H1 (cell line): Measurements from ENCODE around the gene NIM1K. TPM values are rescaled to one million over a fixed set of nuclear protein-coding genes. Genes with fewer than 3 reads are reported as not detected.

Source experiments
- ATF2 ChIP-seq: IDR thresholded peaks from 2 replicates; pipeline ENCODE4 v1.6.1; 2012; ENCODE audit warnings: low read length, inconsistent platforms
- BCL11A ChIP-seq, 2 experiments: IDR thresholded peaks; one replicate each; pipeline ENCODE4 v1.6.1; 2011; ENCODE audit warnings: low read depth in 2 of 2, low read length in 2 of 2, mild to moderate bottlenecking in 2 of 2
- CBX8 ChIP-seq: fragments of 300-800, 300-1000 bp; sonication (generic); IDR thresholded peaks from 2 replicates; pipeline ENCODE4 v1.7.1; 2016; ENCODE audit warnings: low read depth, low read length, borderline replicate concordance
- CHD7 ChIP-seq: fragments of 300-600 bp; sonication (generic); IDR thresholded peaks from 2 replicates; pipeline ENCODE4 v1.7.1; 2012; ENCODE audit warnings: low read length, moderate library complexity, mild to moderate bottlenecking, inconsistent platforms; ENCODE audit not compliant: insufficient replicate concordance
- MAX ChIP-seq: IDR thresholded peaks from 2 replicates; pipeline ENCODE4 v1.6.1; 2012; ENCODE audit warnings: inconsistent platforms
- RAD21 ChIP-seq, 2 experiments: IDR thresholded peaks in 1 of 2; conservative IDR thresholded peaks in 1 of 2; 2 replicates each; pipeline ENCODE4 v1.6.1; 2011; ENCODE audit warnings: low read depth in 2 of 2, low read length in 2 of 2, improper control_type of control experiment in 1 of 2, inconsistent platforms in 1 of 2, mild to moderate bottlenecking in 1 of 2, moderate library complexity in 1 of 2
- SIRT6 ChIP-seq: IDR thresholded peaks from one replicate; pipeline ENCODE4 v1.7.1; 2012; ENCODE audit warnings: low read length, inconsistent platforms
- TAF1 ChIP-seq: IDR thresholded peaks from 2 replicates; pipeline ENCODE4 v1.6.1; 2011; ENCODE audit warnings: mild to moderate bottlenecking, low read depth, low read length
- polyA plus RNA-seq, 7 experiments: library from polyadenylated mRNA; depleted of rRNA in 3 of 7; stranded (reverse) in 5 of 7; unstranded in 2 of 7; fragments of >200 nt in 5 of 7; fragments of 200-250 nt in 2 of 7; gene quantifications; 1 replicate in 5 of 7; 2 replicates in 1 of 7; 4 replicates in 1 of 7; pipeline versions ENCODE4 v1.2.1 to v1.2.3, GENCODE V29; 2011 to 2013; ENCODE audit warnings: missing spikeins in 2 of 7, mixed read lengths in 2 of 7
- total RNA-seq: library from RNA; stranded (reverse); fragmentation: NEBNext Ultra II Directional; extraction: Animal tissue kit (Norgen Biotek cat#: 25700); gene quantifications from 2 replicates; pipeline ENCODE4 v1.2.1, GENCODE V29; 2021

Gene NIM1K
- total and polyA plus RNA-seq, 2 of the 8 experiments (the other 6 are each of a cell fraction or from before 2014, with no cell fraction given) = not detected

GRCh38 chr5:43161244-43161643, 30.8 kb upstream of the NIM1K start (continued):
- TF ChIP-seq ATF2 = no peak
- no peak for TF ChIP-seq MAX
- no peak for TF ChIP-seq CHD7
- no peak for TF ChIP-seq RAD21 (IDR thresholded peaks at IDR 0.05 in 1 of 2, conservative IDR thresholded peaks at IDR 0.05 in 1 of 2; ENCODE audit: low read depth in 2 of 2, low read length in 2 of 2)
- no peak for TF ChIP-seq CBX8
- TF ChIP-seq TAF1 = no peak
- no peak for TF ChIP-seq SIRT6
- TF ChIP-seq BCL11A (IDR thresholded peaks at IDR 0.05; ENCODE audit: low read depth in 2 of 2, low read length in 2 of 2) = no peak
